Measurements from ENCODE around the gene BAIAP2L2. TPM values are rescaled to one million over a fixed set of nuclear protein-coding genes. Genes with fewer than 3 reads are reported as not detected.

The BAIAP2L2 gene
- total RNA-seq, 1 donor, result 3.0 TPM

- TF ChIP-seq CTCF (IDR thresholded peaks at IDR 0.05; ENCODE audit: insufficient read depth, low read depth, low read length), result no peak
- no peak overlapping the region for H3K4me3 ChIP-seq (ENCODE audit: low read depth, low read length)
- no peak for DNase-seq (ENCODE audit: low read depth)
Measured at GRCh38 chr22:38129021-38129420, 18.5 kb upstream of the BAIAP2L2 start.

- no peak overlapping the region for H3K4me3 ChIP-seq (ENCODE audit: low read depth, low read length)
- no peak for TF ChIP-seq CTCF (IDR thresholded peaks at IDR 0.05; ENCODE audit: insufficient read depth, low read depth, low read length)
- DNase-seq (ENCODE audit: low read depth), result no peak
Measured at GRCh38 chr22:38127869-38128268, 17.4 kb upstream of the BAIAP2L2 start.

GRCh38 chr22:38126928-38127668, 16.6 kb upstream of the BAIAP2L2 start:
- H3K4me3 ChIP-seq (ENCODE audit: low read depth, low read length), result no peak overlapping the region
- DNase-seq (ENCODE audit: low read depth), result no peak
- TF ChIP-seq CTCF (IDR thresholded peaks at IDR 0.05; ENCODE audit: insufficient read depth, low read depth, low read length), result no peak

GRCh38 chr22:38125751-38126201, 15.3 kb upstream of the BAIAP2L2 start:
- no peak for TF ChIP-seq CTCF (IDR thresholded peaks at IDR 0.05; ENCODE audit: insufficient read depth, low read depth, low read length)
- no peak overlapping the region for H3K4me3 ChIP-seq (ENCODE audit: low read depth, low read length)
- no peak for DNase-seq (ENCODE audit: low read depth)

- no peak overlapping the region for H3K4me3 ChIP-seq (ENCODE audit: low read depth, low read length)
- no peak for DNase-seq (ENCODE audit: low read depth)
- no peak for TF ChIP-seq CTCF (IDR thresholded peaks at IDR 0.05; ENCODE audit: insufficient read depth, low read depth, low read length)
Measured at GRCh38 chr22:38125038-38125610, 14.6 kb upstream of the BAIAP2L2 start.

- H3K4me3 ChIP-seq (ENCODE audit: low read depth, low read length), result no peak overlapping the region
- TF ChIP-seq CTCF (IDR thresholded peaks at IDR 0.05; ENCODE audit: insufficient read depth, low read depth, low read length), result no peak
- no peak for DNase-seq (ENCODE audit: low read depth)
Measured at GRCh38 chr22:38124236-38124974, 13.9 kb upstream of the BAIAP2L2 start.

All from fibroblast of villous mesenchyme (primary cell).